ENCODE results near the gene PIK3CB.

DNA sequence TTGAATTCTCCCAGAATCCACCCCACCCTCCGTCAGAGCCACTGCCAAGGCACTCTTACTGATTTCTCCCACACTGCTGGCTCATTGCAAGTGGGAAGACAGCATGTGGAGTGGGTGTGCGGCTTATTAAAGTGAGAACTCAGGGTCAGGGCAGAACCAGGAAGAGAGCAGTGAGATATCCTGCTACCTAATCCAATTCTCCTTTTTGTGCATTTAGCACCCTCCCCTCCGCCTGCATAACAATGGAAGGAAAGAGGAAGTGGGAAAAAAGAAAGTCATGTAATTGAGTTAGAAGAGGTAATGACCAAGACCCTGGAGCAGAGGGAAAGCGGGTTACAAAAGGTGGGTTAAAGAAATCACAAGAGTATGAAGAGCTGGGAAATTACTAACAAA is 27.8 kb upstream of the PIK3CB start:
- TF ChIP-seq, protein P1, sequence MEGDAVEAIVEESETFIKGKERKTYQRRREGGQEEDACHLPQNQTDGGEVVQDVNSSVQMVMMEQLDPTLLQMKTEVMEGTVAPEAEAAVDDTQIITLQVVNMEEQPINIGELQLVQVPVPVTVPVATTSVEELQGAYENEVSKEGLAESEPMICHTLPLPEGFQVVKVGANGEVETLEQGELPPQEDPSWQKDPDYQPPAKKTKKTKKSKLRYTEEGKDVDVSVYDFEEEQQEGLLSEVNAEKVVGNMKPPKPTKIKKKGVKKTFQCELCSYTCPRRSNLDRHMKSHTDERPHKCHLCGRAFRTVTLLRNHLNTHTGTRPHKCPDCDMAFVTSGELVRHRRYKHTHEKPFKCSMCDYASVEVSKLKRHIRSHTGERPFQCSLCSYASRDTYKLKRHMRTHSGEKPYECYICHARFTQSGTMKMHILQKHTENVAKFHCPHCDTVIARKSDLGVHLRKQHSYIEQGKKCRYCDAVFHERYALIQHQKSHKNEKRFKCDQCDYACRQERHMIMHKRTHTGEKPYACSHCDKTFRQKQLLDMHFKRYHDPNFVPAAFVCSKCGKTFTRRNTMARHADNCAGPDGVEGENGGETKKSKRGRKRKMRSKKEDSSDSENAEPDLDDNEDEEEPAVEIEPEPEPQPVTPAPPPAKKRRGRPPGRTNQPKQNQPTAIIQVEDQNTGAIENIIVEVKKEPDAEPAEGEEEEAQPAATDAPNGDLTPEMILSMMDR (conservative IDR thresholded peaks at IDR 0.05 in 1 of 2, IDR thresholded peaks at IDR 0.05 in 1 of 2; ENCODE audit: extremely low read depth in 1 of 2, insufficient read depth in 1 of 2, low read depth in 1 of 2, low read length in 2 of 2): no peak
- no peak for TF ChIP-seq EZH2 (IDR thresholded peaks at IDR 0.05; ENCODE audit: borderline replicate concordance, low read length)
